GM21737 (cell line): ENCODE measurements around the gene CNTNAP2.
"Not testable (repeated sequence)": the region's sequence is repeated elsewhere in the genome, so short reads cannot be mapped to it uniquely, and the experiment has no call there.

Source experiments
- ATAC-seq: cut with Tn5 transposase; IDR thresholded peaks from one replicate; pipeline ENCODE4 v1.9.1; 2021; ENCODE audit warnings: mild to moderate bottlenecking, moderate library complexity; ENCODE audit not compliant: unreplicated experiment

The CNTNAP2 gene

DNA sequence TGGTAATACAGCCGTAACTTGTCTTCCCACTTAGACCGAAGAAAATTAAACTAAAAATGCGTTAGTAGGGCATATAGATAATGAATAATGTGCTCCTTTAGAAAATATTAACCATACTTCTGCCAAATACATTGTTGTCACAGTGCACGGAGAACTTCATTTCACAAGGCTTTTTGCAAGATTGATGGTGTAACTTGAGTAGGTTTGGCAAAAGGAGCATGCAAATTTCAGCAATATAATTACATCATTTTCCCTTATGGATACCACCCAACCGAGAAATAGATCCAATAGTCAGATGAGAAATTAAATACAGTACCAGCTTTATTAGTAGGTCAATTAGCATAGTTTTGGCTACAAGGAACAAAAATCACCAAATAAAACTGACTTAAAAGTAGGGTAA is 1681.4 kb downstream of the CNTNAP2 start:
- no peak for ATAC-seq

GRCh38 chr7:147801762-147802161 is 1685.2 kb downstream of the CNTNAP2 start:
- not testable (repeated sequence) for ATAC-seq

- no peak for ATAC-seq
These were observed 1686.5 kb downstream of the CNTNAP2 start for GRCh38 chr7:147803151-147803550.

GRCh38 chr7:147803606-147804005 is 1687.0 kb downstream of the CNTNAP2 start:
- no peak for ATAC-seq

DNA sequence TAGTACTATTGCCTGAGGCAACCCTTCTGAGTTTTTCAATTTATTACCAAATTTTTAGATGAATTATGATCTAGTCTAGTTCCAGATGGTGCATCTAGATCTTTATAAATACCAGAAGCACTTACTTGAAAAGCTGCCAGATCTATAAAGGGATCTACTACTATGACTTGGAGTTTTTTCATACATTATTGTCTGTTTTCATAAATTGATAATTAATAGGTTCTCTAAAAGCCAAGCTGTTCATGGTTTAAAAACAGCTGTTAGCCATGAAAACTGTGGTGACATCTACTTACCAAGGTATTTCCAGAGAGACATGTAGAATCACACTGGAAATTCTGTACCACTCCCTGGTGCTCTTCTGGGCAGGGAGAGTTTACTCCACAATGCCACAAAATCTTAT is 1687.4 kb downstream of the CNTNAP2 start:
- no peak for ATAC-seq

- ATAC-seq, result no peak
These were observed 1689.5 kb downstream of the CNTNAP2 start for GRCh38 chr7:147805996-147806576.

GRCh38 chr7:147809786-147810185 is 1693.2 kb downstream of the CNTNAP2 start:
- ATAC-seq, result no peak

DNA sequence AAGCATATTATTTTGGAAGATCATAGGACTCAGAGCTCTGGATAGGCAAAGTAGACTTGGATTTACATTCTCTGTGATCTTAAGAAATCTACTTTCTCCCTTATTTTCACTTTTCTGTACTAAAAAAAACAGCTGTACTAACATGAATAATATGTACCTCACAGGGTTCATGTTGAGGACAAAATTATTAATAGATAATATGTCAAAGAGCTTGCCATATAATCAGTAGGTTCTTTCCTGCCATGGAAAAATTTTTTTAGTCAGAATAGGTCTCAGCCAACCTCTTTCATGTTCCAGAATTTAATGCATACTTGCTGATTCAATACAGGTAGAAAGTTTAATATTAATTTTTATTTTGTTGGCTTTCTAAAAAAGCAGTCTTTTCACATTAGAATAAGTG is 1693.7 kb downstream of the CNTNAP2 start:
- ATAC-seq, result no peak

- ATAC-seq, result no peak
These were observed 1695.3 kb downstream of the CNTNAP2 start for GRCh38 chr7:147811923-147812322.

DNA sequence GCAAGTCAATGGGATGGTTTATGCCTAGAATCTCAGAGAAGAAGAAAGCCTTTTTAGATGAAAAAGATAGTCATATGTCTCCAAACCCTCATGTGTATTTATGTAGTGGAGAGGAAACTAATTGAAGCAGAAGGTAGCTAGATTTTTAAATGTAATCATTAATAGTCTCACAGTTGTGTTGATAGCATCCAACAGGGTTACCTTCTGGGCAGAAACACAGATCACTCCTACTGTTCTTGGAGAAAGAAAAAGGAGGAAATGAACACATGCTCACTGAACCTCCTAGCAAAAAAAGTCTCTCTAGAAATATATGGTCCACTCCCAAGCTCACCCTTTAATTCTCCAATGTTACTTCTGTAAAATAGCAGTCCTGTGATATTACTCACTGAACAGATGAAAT is 1696.7 kb downstream of the CNTNAP2 start:
- ATAC-seq, result no peak

DNA sequence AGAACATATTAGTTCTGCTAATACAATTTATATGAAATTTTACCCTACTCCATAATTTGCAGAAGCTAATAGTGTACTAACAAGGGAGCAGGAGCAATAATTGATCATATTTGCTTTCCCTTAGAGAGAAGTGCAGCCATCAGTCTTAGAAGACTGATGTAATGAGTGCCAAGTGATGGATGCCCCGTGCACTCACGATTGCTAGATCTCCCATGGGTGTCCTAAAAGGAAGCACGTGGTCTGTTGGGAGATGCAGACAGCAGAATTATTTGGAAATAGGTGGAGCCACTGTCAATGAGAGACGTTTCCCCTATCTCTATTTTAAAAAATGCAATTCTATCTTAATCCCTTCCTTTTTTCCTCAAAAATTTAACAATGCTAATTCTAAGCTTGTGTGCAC is 1701.7 kb downstream of the CNTNAP2 start:
- ATAC-seq, result no peak

DNA sequence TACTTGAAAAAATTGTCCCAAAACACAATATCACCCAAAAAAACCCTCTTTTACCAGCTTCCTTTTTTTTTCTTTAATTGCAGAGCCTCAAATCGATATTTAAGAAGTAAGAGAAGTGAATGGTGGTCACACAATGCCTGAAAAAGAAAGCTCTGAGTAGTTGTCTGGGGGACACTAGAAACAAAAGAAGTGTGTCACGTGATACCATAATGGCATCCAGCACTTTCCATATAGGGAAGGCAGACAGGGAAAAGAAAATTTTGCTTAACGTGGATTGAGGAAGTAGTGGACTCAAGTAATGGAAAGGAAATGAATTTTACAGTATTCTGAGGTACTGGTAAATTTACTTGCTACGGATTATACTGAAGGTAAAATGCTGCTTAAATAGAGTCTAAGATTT is 1708.1 kb downstream of the CNTNAP2 start:
- no peak for ATAC-seq

DNA sequence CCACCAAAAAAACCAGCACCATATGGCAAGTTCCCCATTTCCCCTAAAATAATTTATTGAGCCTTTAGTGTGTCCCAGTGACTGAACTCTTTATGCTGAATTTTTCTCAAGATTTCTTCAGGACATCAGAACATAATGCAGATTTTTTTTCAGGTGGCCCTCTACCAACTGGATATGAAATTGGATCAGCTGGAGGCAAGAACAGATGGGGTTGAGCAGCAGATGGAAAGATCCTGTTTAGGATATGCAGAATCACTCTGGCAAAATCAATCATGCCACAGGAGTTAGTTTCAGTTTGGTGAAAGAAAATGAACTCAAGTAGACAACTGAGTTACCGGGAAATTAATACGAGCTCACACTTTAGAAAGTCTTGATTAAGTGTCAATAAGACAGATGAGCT is 1712.4 kb downstream of the CNTNAP2 start:
- ATAC-seq, result no peak

- ATAC-seq, result no peak
These were observed 1717.0 kb downstream of the CNTNAP2 start for GRCh38 chr7:147833557-147833956.

GRCh38 chr7:147833970-147834369 is 1717.4 kb downstream of the CNTNAP2 start:
- ATAC-seq, result no peak

GRCh38 chr7:147852833-147853232 is 1736.2 kb downstream of the CNTNAP2 start:
- ATAC-seq, result no peak

- ATAC-seq, result no peak
These were observed 1740.8 kb downstream of the CNTNAP2 start for GRCh38 chr7:147857152-147858140.

- no peak for ATAC-seq
These were observed 1741.8 kb downstream of the CNTNAP2 start for GRCh38 chr7:147858421-147858820.

GRCh38 chr7:147859033-147859432 is 1742.4 kb downstream of the CNTNAP2 start:
- ATAC-seq, result no peak

GRCh38 chr7:147859486-147859885 is 1742.9 kb downstream of the CNTNAP2 start:
- ATAC-seq, result no peak

GRCh38 chr7:147861058-147861716 is 1744.6 kb downstream of the CNTNAP2 start:
- no peak for ATAC-seq

- ATAC-seq, result no peak
These were observed 1745.3 kb downstream of the CNTNAP2 start for GRCh38 chr7:147861945-147862344.
